SU-DHL-6 (cell line): ENCODE results near the gene FPGS.

Experiments
- CTCF ChIP-seq: fragments of 200-600 bp; sonication (generic); IDR thresholded peaks from one replicate; pipeline ENCODE4 v1.5.1; 2017; ENCODE audit warnings: antibody characterized with exemption, mild to moderate bottlenecking, low read length, moderate library complexity; ENCODE audit not compliant: insufficient read depth, poor library complexity, severe bottlenecking
- EZH2phosphoT487 ChIP-seq: fragments of 200-600 bp; sonication (generic), shearing (Covaris generic); conservative IDR thresholded peaks from 2 replicates; pipeline ENCODE4 v1.6.1; 2018; ENCODE audit warnings: mild to moderate bottlenecking, antibody characterized with exemption, low read length, moderate library complexity, mixed read lengths

DNA sequence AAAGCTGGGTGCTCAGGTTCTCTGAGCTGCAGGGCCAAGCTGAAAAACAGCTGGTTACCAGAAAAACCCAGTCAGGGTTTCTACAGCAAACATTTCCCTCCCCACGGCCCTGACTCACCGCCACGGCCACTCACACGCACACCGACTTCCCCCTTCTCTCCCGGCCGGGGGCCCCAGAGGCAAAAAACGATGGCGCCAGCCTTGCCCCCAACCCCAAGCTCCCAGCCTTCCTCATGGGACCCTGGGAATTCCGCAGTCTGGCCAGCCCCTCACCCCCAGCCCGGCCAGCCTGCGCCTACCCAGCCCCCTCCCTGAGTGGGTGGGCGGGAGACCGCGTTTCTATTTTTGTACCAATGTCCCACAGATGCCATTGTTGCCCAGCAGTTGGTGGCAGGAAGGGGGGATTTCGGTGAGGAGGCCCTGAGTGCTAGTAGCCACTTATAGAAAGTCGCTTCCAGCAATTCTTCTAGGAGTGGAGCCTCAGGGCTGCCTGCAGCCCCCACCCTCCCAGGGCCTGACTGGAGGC lies 33.4 kb downstream of the FPGS start:
- no peak for TF ChIP-seq CTCF
- no peak for TF ChIP-seq EZH2phosphoT487
